Adrenal gland (tissue), 12 donors: ENCODE results near the gene RPSA. TPM values are rescaled to one million over a fixed set of nuclear protein-coding genes. Genes with fewer than 3 reads are reported as not detected.

Source experiments
- DNase-seq, 7 donors: peaks; one replicate each; pipeline ENCODE4 v3.0.0-alpha.2; 2019 to 2020
- H3K27ac ChIP-seq, 5 donors: fragments of 200-600 bp; sonication (generic) in 4 of 5; 1 replicate in 3 of 5; 2 replicates in 2 of 5; pipeline versions ENCODE4 v1.5.1 to v1.8.0; 2016 to 2020; ENCODE audit warnings: mild to moderate bottlenecking in 1 of 5
- H3K27me3 ChIP-seq: fragments of 200-600 bp; 2 replicates; pipeline ENCODE4 v1.8.0; 2021
- H3K36me3 ChIP-seq, 2 donors: fragments of 200-600 bp; replicated peaks in 1 of 2; 1 replicate in 1 of 2; 2 replicates in 1 of 2; pipeline versions ENCODE4 v1.5.1 to v1.8.0; 2018 to 2022
- H3K4me1 ChIP-seq, 2 donors: fragments of 200-600 bp; replicated peaks in 1 of 2; 1 replicate in 1 of 2; 2 replicates in 1 of 2; pipeline versions ENCODE4 v1.5.1 to v1.8.0; 2018 to 2021
- H3K4me3 ChIP-seq, 4 donors: fragments of 200-600 bp; sonication (generic) in 3 of 4; one replicate each; pipeline ENCODE4 v1.5.1; 2016 to 2018
- H3K9me3 ChIP-seq, 3 donors: fragments of 200-600 bp; sonication (generic) in 1 of 3; replicated peaks in 1 of 3; 1 replicate in 2 of 3; 2 replicates in 1 of 3; pipeline versions ENCODE4 v1.5.1 to v1.8.0; 2016 to 2021
- POLR2A ChIP-seq, 2 donors: fragments of 450-650 bp; IDR thresholded peaks; one replicate each; pipeline ENCODE4 v1.6.1; 2017; ENCODE audit warnings: antibody characterized with exemption in 2 of 2, mild to moderate bottlenecking in 2 of 2, moderate library complexity in 1 of 2
- WGBS, 4 donors: extraction: QIAGEN DNeasy Blood & Tissue Kit in 2 of 4; methylation state at CpG; one replicate each; pipeline versions ENCODE4 v1.1.5 to v1.1.7; 2013 to 2017; 5-methylcytosine and 5-hydroxymethylcytosine counted together
- intact Hi-C, 2 donors: fragments of 100-400 bp; cut with DNase I; formaldehyde crosslinking; loops; one replicate each; pipeline versions ENCODE4 v1.14.1 to v1.15.0; 2022 to 2023
- polyA plus RNA-seq, 3 donors: library from polyadenylated mRNA; stranded (reverse); fragments of 200-250 nt in 2 of 3; fragments of 350-450 nt in 1 of 3; fragmentation: Illumina TruSeq in 1 of 3; extraction: RNeasy Lipid Tissue Mini Kit (QIAGEN cat#74804) in 1 of 3; gene quantifications; one replicate each; pipeline ENCODE4 v1.2.3, GENCODE V29; 2013 to 2014
- total RNA-seq, 9 donors: library from RNA; depleted of rRNA in 4 of 9; stranded (reverse); fragments of >200 nt in 4 of 9; fragments of 120-200 nt in 1 of 9; fragmentation: NEBNext Ultra II Directional in 1 of 9; extraction: Animal tissue kit (Norgen Biotek cat#: 25700) in 1 of 9; gene quantifications; one replicate each; pipeline versions ENCODE4 v1.1.0 to v1.2.4, GENCODE V29; 2013 to 2023
- TF ChIP-seq, protein P1 (sequence below), 6 experiments: fragments of 450-650 bp in 4 of 6; fragments of 200-600 bp in 2 of 6; sonication (generic) in 1 of 6; IDR thresholded peaks; 1 replicate in 5 of 6; 2 replicates in 1 of 6; pipeline versions ENCODE4 v1.5.1 to v1.8.0; 2016 to 2021; ENCODE audit warnings: antibody characterized with exemption in 6 of 6, mild to moderate bottlenecking in 2 of 6, moderate library complexity in 1 of 6
- donor health status: healthy with polysubstance abuse.
- donor health status: Bipolar disorder and iron deficiency.
- donor health status: DM: yes; HTN: yes; CAD: no.
- donor health status: DM: no; HTN: no; CAD: no.
- donor health status: DM: no; HTN: no; CAD: no.
- donor health status: DM: yes; HTN: yes; CAD: no.

RPSA gene
- total and polyA plus RNA-seq, 12 donors, result 525 to 1,751 (median 852) TPM

DNA sequence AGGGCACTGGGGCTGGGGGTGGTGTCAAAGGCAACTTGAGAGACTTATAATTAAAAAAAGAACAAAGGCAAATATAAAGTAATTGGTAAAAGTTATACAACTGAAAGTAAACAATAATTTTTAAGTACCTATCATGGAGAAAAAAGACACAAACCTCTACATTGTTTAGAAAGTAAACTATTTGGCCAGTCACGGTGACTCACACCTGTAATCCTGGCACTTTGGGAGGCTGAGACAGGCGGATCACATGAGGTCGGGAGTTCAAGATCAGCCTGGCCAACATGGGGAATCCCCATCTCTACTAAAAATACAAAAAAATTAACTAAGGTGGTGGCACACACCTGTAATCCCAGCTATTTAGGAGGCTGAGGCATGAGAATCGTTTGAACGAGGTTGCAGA lies 25.8 kb downstream of the RPSA start:
- WGBS, 4 donors, result 82 to 89% (median 87%) methylated on average over 5 of the region's 5 CpGs
- Histone ChIP-seq H3K9me3 (no peaks in the 10 kb centered on the region), H3K36me3 (no peaks in the 10 kb centered on the region), H3K4me3 (no peak overlapping the region), H3K27ac (no peak overlapping the region), H3K27me3 (no peaks in the 10 kb centered on the region), H3K4me1 (no peaks in the 10 kb centered on the region)
- no peak for DNase-seq
- TF ChIP-seq, protein P1, sequence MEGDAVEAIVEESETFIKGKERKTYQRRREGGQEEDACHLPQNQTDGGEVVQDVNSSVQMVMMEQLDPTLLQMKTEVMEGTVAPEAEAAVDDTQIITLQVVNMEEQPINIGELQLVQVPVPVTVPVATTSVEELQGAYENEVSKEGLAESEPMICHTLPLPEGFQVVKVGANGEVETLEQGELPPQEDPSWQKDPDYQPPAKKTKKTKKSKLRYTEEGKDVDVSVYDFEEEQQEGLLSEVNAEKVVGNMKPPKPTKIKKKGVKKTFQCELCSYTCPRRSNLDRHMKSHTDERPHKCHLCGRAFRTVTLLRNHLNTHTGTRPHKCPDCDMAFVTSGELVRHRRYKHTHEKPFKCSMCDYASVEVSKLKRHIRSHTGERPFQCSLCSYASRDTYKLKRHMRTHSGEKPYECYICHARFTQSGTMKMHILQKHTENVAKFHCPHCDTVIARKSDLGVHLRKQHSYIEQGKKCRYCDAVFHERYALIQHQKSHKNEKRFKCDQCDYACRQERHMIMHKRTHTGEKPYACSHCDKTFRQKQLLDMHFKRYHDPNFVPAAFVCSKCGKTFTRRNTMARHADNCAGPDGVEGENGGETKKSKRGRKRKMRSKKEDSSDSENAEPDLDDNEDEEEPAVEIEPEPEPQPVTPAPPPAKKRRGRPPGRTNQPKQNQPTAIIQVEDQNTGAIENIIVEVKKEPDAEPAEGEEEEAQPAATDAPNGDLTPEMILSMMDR (IDR thresholded peaks at IDR 0.05), result no peak
- no peak for TF ChIP-seq POLR2A (IDR thresholded peaks at IDR 0.05)
- intact Hi-C loops, result no loop called here

DNA sequence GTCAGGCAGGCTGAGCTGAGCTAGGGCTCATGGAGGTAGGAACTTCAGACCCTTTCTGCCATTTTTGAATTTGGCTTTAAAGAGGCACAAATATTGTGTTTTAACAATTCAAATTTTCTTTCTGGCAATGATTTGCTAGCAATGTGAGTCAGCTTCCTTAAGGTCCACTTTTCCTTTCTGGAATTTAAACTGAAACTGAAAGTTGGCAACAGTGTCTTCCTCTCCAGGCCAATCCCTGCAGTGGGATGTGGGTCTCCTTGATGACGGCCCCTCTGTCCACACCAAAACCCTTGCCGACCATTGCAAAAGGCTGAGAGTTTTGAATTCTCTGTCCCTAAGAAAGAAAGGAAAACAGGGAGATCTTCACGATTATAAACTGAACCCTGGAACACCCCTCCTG lies 27.1 kb downstream of the RPSA start:
- no peaks in the 10 kb centered on the region for H3K9me3 ChIP-seq
- intact Hi-C loops, result no loop called here
- H3K4me3 ChIP-seq, result no peak overlapping the region
- H3K4me1 ChIP-seq, result no peaks in the 10 kb centered on the region
- WGBS, 4 donors, result 64 to 68% (median 65%) methylated on average over 3 of the region's 3 CpGs
- no peaks in the 10 kb centered on the region for H3K27me3 ChIP-seq
- H3K36me3 ChIP-seq, result no peaks in the 10 kb centered on the region
- TF ChIP-seq, protein P1 (IDR thresholded peaks at IDR 0.05), result no peak
- no peak for TF ChIP-seq POLR2A (IDR thresholded peaks at IDR 0.05)
- no peak for DNase-seq
- peak overlapping the region in 2 of 5 donors; percentile 17 to 47 for H3K27ac ChIP-seq

DNA sequence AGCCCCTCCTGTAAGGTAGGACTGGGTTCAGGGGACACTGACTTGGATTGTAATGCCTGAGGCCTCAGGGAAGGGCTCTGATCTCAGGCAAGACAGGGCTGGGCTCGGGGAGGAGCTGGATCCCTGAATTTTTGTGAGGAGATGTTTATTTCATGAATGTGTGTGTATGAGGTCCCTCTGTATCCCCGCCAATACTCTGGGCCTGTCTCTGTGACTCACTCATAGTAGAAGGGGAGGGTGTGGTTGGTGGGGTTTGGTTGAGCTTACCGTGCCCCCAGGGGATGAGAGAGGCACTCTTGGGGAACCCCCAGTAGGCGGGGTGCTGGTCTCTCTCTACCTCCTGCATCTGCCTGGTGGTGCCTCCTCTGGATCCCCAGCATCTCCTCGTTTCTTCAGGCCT lies 28.1 kb downstream of the RPSA start:
- 70 to 95% (median 73%) methylated on average over 4 to 5 of the region's 5 CpGs for WGBS, 4 donors
- Histone ChIP-seq H3K4me3 (no peak overlapping the region), H3K9me3 (no peaks in the 10 kb centered on the region), H3K27ac (peak overlapping the region in 1 of 5 donors; percentile 21), H3K27me3 (no peaks in the 10 kb centered on the region), H3K36me3 (no peaks in the 10 kb centered on the region), H3K4me1 (no peaks in the 10 kb centered on the region)
- no peak for TF ChIP-seq POLR2A (IDR thresholded peaks at IDR 0.05)
- no peak for DNase-seq
- intact Hi-C loops, result no loop called here

DNA sequence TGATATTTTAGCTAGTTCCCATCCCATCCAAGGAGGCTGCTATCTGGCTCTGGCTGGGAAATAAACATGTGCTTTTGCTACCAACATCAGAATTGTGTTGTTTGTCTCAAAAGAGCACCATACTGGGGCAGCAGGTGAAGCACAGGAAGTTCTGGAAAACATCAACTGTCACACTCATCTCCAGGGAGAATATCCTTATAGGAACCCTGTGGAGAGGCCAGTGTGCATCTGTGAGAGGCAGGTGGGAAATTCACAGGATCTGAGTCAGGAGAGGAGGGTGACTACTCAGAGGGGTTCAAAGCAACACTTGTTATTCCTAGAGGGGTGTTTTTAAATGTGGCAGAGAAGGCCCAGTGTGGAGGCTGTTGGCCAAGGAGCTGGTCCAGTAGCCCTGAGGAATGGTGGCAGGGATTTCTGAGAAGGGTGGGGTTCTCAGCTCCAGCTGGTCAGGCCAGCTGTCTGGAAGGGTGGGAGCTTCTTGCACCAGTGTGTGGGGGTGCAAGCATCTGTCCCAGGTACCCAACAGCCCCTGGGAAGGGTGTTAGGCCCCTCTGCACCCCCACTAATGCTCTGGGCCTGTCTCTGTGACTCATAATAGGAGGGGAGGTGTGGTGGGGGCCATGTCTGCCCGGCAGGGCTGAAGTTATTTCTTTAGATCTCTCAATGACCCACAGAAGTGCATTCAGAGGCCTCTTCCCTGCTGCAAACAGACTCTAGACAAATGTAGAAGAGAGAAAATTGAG lies 28.7 kb downstream of the RPSA start:
- TF ChIP-seq, protein P1 (IDR thresholded peaks at IDR 0.05), result no peak
- TF ChIP-seq POLR2A (IDR thresholded peaks at IDR 0.05), result no peak
- Histone ChIP-seq H3K36me3 (no peaks in the 10 kb centered on the region), H3K27ac (peak overlapping the region in 1 of 5 donors; percentile 21), H3K4me3 (no peak overlapping the region), H3K4me1 (no peaks in the 10 kb centered on the region), H3K27me3 (no peaks in the 10 kb centered on the region), H3K9me3 (no peaks in the 10 kb centered on the region)
- DNase-seq, result peak in 1 of 7 donors; percentile 61
- 67 to 76% (median 73%) methylated on average over 1 of the region's 1 CpG for WGBS, 4 donors
- intact Hi-C loops, result no loop called here

DNA sequence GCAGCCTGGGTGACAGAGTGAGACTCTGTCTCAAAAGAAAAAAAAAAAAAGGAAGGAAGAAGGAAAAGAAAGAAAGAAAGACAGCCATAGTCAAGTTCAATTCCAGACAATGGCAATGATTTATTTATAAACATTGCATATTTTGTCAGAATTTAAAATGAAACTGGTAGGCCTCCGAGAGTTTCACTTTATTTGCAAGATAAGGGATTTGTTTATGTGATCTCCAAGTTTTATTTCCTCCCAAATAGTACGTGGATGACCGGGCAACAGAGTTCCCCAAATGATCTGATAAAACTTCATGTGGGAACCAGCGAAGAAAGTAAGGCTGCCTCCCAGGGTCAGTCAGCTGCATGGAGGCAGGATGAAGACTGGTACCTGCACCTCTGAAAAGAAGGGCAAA lies 32.4 kb downstream of the RPSA start:
- intact Hi-C loops, result no loop called here
- no peaks in the 10 kb centered on the region for H3K36me3 ChIP-seq
- no peaks in the 10 kb centered on the region for H3K27me3 ChIP-seq
- H3K27ac ChIP-seq, result no peak overlapping the region
- H3K4me1 ChIP-seq, result no peaks in the 10 kb centered on the region
- WGBS, 4 donors, result 75 to 80% (median 78%) methylated on average over 4 of the region's 4 CpGs
- H3K4me3 ChIP-seq, result no peak overlapping the region
- DNase-seq, result no peak
- H3K9me3 ChIP-seq, result no peaks in the 10 kb centered on the region
- TF ChIP-seq, protein P1 (IDR thresholded peaks at IDR 0.05), result no peak
- TF ChIP-seq POLR2A (IDR thresholded peaks at IDR 0.05), result no peak
